ENCODE results near the gene RCOR1. TPM values are rescaled to one million over a fixed set of nuclear protein-coding genes. Genes with fewer than 3 reads are reported as not detected.

RCOR1 gene
- total and polyA plus RNA-seq, 8 donors, result 33.2 to 80.3 (median 63.6) TPM

- TF ChIP-seq CTCF (IDR thresholded peaks at IDR 0.05), result no peak
- Histone ChIP-seq H3K9me3 (no peaks in the 10 kb centered on the region), H3K27me3 (no peaks in the 10 kb centered on the region), H3K4me1 (peaks cover 0 to 13% of the 10 kb centered on the region in 2 donors), H3K27ac (no peak overlapping the region), H3K36me3 (no peaks in the 10 kb centered on the region), H3K4me3 (peak overlapping the region in 1 of 2 donors; percentile 88)
- intact Hi-C loops (cut with DNase I), result no loop called here
- peak in 1 of 4 donors; percentile 67 for DNase-seq
- ATAC-seq, result no peak
Observed at GRCh38 chr14:102556098-102556677, 36.3 kb upstream of the RCOR1 start.

GRCh38 chr14:102557434-102558226 is 34.8 kb upstream of the RCOR1 start:
- no peak for ATAC-seq
- no peak for TF ChIP-seq CTCF (IDR thresholded peaks at IDR 0.05)
- no peak overlapping the region for H3K4me3 ChIP-seq
- no peak overlapping the region for H3K27ac ChIP-seq
- H3K36me3 ChIP-seq, result no peaks in the 10 kb centered on the region
- H3K4me1 ChIP-seq, result peaks cover 0 to 13% of the 10 kb centered on the region in 2 donors
- intact Hi-C loops (cut with DNase I), result no loop called here
- DNase-seq, result no peak
- no peaks in the 10 kb centered on the region for H3K27me3 ChIP-seq
- no peaks in the 10 kb centered on the region for H3K9me3 ChIP-seq

- no peak overlapping the region for H3K27ac ChIP-seq
- intact Hi-C loops (cut with DNase I), result no loop called here
- H3K36me3 ChIP-seq, result no peaks in the 10 kb centered on the region
- H3K27me3 ChIP-seq, result no peaks in the 10 kb centered on the region
- TF ChIP-seq CTCF (IDR thresholded peaks at IDR 0.05), result no peak
- no peak overlapping the region for H3K4me3 ChIP-seq
- peaks cover 0 to under 1% of the 10 kb centered on the region in 2 donors for H3K9me3 ChIP-seq
- peaks cover 0 to 13% of the 10 kb centered on the region in 2 donors for H3K4me1 ChIP-seq
- DNase-seq, result no peak
- no peak for ATAC-seq
Observed at GRCh38 chr14:102558556-102558955, 33.9 kb upstream of the RCOR1 start.

GRCh38 chr14:102560458-102561261 is 31.8 kb upstream of the RCOR1 start:
- Histone ChIP-seq H3K36me3 (no peaks in the 10 kb centered on the region), H3K9me3 (peaks cover 0 to 3% of the 10 kb centered on the region in 2 donors), H3K4me3 (no peak overlapping the region), H3K27ac (no peak overlapping the region), H3K4me1 (peaks cover 0 to 17% of the 10 kb centered on the region in 2 donors), H3K27me3 (no peaks in the 10 kb centered on the region)
- ATAC-seq (no peak), DNase-seq (no peak)
- intact Hi-C loops (cut with DNase I), result no loop called here
- no peak for TF ChIP-seq CTCF (IDR thresholded peaks at IDR 0.05)

Measured in left lung (tissue), 10 donors.